HL-60 (cell line): Measurements from ENCODE around the gene PRIM1.

Source experiments
- POLR2AphosphoS5 ChIP-seq: IDR thresholded peaks from 2 replicates; pipeline ENCODE4 v1.6.1; 2012; ENCODE audit warnings: low read depth
- SPI1 ChIP-seq: IDR thresholded peaks from 2 replicates; pipeline ENCODE4 v1.6.1; 2012; ENCODE audit warnings: low read depth, mild to moderate bottlenecking, borderline replicate concordance
- TF ChIP-seq, protein P1 (sequence below): IDR thresholded peaks from one replicate; pipeline ENCODE4 v1.5.1; 2011; ENCODE audit warnings: low read length, control low read depth, inconsistent platforms; ENCODE audit not compliant: insufficient read depth
- TF ChIP-seq, protein P2 (sequence below): IDR thresholded peaks from 2 replicates; pipeline ENCODE4 v1.6.1; 2012; ENCODE audit warnings: low read depth; ENCODE audit not compliant: insufficient replicate concordance

DNA sequence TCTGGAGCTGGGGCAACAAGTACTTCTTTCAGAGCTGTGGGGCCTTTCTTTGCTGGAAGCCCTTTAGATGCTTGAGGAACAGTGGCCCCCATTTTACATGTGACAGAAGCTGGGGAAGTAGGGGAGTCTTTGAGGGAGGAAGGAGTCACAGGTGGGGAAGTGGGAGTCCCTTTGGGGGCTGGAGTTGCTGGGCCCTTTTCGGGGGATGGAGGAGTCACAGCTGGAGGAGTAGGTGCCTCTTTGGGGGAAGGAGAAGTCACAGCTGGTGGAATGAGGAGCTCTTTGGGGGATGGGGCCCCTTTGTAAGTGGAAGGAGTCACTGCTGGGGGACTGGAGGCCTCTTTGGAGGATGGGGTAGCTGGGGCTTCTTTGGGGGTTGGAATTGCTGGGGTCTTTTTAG, 35.7 kb downstream of the PRIM1 start:
- TF ChIP-seq, protein P1, sequence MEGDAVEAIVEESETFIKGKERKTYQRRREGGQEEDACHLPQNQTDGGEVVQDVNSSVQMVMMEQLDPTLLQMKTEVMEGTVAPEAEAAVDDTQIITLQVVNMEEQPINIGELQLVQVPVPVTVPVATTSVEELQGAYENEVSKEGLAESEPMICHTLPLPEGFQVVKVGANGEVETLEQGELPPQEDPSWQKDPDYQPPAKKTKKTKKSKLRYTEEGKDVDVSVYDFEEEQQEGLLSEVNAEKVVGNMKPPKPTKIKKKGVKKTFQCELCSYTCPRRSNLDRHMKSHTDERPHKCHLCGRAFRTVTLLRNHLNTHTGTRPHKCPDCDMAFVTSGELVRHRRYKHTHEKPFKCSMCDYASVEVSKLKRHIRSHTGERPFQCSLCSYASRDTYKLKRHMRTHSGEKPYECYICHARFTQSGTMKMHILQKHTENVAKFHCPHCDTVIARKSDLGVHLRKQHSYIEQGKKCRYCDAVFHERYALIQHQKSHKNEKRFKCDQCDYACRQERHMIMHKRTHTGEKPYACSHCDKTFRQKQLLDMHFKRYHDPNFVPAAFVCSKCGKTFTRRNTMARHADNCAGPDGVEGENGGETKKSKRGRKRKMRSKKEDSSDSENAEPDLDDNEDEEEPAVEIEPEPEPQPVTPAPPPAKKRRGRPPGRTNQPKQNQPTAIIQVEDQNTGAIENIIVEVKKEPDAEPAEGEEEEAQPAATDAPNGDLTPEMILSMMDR = no peak
- TF ChIP-seq POLR2AphosphoS5 (peak; percentile 82), SPI1 (peak; percentile 53; the same call in 1 of the 2 replicates)
- TF ChIP-seq, protein P2, sequence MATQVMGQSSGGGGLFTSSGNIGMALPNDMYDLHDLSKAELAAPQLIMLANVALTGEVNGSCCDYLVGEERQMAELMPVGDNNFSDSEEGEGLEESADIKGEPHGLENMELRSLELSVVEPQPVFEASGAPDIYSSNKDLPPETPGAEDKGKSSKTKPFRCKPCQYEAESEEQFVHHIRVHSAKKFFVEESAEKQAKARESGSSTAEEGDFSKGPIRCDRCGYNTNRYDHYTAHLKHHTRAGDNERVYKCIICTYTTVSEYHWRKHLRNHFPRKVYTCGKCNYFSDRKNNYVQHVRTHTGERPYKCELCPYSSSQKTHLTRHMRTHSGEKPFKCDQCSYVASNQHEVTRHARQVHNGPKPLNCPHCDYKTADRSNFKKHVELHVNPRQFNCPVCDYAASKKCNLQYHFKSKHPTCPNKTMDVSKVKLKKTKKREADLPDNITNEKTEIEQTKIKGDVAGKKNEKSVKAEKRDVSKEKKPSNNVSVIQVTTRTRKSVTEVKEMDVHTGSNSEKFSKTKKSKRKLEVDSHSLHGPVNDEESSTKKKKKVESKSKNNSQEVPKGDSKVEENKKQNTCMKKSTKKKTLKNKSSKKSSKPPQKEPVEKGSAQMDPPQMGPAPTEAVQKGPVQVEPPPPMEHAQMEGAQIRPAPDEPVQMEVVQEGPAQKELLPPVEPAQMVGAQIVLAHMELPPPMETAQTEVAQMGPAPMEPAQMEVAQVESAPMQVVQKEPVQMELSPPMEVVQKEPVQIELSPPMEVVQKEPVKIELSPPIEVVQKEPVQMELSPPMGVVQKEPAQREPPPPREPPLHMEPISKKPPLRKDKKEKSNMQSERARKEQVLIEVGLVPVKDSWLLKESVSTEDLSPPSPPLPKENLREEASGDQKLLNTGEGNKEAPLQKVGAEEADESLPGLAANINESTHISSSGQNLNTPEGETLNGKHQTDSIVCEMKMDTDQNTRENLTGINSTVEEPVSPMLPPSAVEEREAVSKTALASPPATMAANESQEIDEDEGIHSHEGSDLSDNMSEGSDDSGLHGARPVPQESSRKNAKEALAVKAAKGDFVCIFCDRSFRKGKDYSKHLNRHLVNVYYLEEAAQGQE = no peak
